ENCODE measurements around the gene CNOT8.
"Not testable (repeated sequence)": the region's sequence is repeated elsewhere in the genome, so short reads cannot be mapped to it uniquely, and the experiment has no call there.

The CNOT8 gene

DNA sequence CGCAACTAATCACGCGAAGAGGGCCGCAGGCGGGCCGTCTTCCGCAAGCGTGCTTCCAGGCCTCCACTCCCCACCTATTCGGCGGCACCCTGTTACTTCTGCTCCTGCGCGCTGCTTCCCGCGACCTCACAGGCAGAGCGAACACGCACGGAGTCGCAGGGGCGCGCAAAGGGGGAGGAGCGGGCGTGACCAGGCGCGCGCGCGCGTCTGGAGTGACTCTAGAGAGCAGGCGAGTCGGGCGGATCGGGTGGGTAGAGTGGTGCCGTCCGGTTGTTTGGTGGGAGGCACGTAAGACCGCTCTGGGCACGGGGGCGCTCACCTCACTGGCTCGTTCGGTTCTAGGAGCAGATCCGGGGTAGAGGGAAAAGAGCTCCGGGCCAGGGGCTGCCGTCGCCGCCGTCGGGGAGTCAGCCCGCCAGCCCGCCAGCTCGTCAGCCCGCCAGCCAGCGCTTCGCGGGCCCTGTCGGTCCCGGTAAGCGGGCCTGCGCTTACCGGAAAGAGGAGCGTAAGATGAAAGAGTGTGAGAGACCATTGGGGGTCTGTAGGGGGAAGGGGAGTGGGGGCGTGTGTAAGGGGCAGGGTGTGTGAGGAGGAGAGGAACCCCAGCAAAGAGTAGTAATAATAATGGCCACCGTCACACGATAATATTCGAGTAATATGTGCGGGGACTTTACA lies at the start of gene CNOT8:
Gene CNOT8 (plus strand): TSS at position 331 of the 675 bp plus-strand sequence. CDS start 4,652 bp downstream, outside the sequence.
- peak; percentile 97 for DNase-seq (ENCODE audit: low spot score)

- no peak for DNase-seq (ENCODE audit: low spot score)
These were observed 47.2 kb upstream of the CNOT8 start for GRCh38 chr5:154811239-154811638.

GRCh38 chr5:154811653-154812465 lies 46.6 kb upstream of the CNOT8 start:
- peak; percentile 57 for DNase-seq (ENCODE audit: low spot score)

- no peak for DNase-seq (ENCODE audit: low spot score)
These were observed 45.3 kb upstream of the CNOT8 start for GRCh38 chr5:154813158-154813557.

- DNase-seq (ENCODE audit: low spot score) = peak; percentile 36
These were observed 44.7 kb upstream of the CNOT8 start for GRCh38 chr5:154813736-154814135.

- DNase-seq (ENCODE audit: low spot score) = no peak
These were observed 43.4 kb upstream of the CNOT8 start for GRCh38 chr5:154815025-154815424.

DNA sequence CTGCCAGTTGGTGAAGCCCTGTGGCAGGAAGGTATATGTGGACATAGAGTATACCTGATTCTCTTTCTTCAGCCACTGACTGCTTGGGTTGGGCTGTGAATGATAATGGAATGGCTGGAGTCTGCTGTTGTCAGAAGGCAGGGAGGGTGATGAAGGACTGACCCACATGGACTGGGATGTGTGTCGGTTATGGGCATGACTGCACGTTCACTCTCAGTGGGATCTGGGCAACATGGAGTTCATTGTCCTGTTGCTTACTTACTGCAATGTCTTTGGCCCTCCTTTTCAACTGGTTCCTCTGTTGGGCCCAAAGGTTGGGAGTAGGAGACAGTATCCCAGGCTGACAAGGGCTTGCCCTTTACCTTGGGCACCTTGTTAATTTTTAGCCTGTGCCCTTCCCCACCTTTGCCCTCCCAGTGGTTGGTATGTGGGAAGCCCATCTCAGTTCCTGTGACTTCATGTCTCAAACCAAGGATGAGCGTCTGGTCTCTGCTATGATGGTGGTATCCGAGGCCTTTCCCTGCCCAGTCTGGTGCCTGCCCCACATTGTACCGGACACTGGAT lies 42.7 kb upstream of the CNOT8 start:
- DNase-seq (ENCODE audit: low spot score) = no peak

DNA sequence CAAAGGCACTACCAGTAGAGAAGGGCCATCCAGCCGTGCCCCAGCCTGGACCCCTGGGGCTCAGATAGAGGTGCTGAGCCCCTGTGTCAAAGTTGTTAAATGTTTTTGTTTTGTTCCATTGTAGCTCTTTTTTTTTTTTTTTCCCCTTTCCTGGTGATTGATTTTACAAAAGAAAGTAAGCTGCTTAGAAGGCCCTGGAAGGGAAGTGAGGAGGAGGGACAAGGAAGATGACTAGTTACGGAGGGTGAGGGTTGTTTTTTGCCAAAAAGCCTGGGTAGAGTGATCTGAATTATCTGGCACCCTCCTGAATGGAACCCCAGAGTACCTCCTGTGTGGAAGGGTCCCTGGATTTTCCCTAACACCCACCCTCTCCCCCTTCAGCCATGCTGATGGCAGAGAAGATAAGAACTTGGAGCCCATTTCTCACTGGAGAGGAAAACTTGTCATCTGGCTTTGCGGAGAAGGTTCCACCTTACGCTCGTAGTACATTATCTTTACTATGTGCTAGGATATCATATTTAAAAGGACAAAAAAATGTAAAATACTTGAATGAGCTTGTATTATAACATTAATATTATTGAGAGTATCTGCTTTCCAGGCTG lies 41.4 kb upstream of the CNOT8 start:
- no peak for DNase-seq (ENCODE audit: low spot score)

- no peak for DNase-seq (ENCODE audit: low spot score)
These were observed 40.6 kb upstream of the CNOT8 start for GRCh38 chr5:154817815-154818214.

GRCh38 chr5:154818471-154819116 lies 39.8 kb upstream of the CNOT8 start:
- no peak for DNase-seq (ENCODE audit: low spot score)

- DNase-seq (ENCODE audit: low spot score) = no peak
These were observed 38.9 kb upstream of the CNOT8 start for GRCh38 chr5:154819546-154819945.

DNA sequence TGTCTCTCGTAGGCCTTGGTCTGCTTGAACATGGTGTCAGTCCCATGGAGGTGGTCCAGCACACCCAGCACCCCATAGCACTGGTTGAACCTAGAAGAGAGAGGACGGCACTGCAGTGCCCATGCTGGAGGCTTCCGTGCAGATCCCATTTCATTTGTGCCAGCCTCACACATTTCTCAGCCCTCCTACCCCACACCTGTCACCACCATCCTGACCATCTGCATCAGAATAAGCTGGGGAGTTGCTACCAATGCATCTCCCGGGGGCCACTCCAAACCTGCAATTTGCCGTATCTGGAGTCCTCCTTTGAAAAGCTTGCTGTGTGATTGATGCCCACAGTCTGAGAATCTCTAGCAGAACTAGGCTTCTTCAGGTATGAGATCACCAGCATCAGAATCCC lies 38.0 kb upstream of the CNOT8 start:
- no peak for DNase-seq (ENCODE audit: low spot score)

- not testable (repeated sequence) for DNase-seq (ENCODE audit: low spot score)
These were observed 35.5 kb upstream of the CNOT8 start for GRCh38 chr5:154822896-154823295.

DNA sequence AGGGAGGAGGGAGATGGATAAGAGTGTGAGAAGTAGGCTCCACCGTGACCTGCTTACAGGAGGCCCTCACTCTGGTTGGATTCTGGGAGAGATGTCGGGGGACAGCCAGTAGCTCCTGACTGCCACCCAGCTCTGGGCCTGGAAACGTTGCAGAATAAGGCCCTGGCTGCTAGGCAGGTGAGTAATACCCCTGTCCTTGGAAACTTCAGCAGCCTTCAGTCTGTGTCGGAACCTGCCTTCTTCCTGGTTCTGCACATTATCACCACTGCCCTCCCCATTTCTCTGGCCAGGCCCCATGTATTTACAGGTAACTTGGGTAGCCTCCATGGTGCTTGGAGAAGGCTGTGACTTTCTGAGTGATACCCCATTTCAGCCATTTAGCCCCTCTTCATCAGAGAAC lies 34.8 kb upstream of the CNOT8 start:
- DNase-seq (ENCODE audit: low spot score) = no peak

DNA sequence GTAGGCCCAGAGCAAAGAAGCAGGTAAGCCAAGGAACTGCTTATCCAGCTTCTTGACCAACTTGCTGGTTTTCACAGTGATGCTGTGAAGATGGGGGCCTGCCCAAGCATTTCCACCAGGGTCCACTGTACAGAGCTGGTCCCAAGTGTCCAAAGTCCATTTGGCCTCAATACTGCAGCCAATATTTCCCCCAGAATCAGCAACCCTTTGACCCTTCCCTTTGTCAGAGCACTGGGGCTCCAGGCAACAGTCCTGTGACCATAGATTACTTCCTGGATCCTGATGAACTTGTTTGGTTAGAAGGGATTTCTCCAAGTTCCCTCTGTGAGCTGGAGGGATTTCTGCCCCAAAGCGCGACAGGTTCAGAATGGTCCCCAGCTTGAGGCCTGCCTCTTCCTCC lies 34.4 kb upstream of the CNOT8 start:
- DNase-seq (ENCODE audit: low spot score) = no peak

DNA sequence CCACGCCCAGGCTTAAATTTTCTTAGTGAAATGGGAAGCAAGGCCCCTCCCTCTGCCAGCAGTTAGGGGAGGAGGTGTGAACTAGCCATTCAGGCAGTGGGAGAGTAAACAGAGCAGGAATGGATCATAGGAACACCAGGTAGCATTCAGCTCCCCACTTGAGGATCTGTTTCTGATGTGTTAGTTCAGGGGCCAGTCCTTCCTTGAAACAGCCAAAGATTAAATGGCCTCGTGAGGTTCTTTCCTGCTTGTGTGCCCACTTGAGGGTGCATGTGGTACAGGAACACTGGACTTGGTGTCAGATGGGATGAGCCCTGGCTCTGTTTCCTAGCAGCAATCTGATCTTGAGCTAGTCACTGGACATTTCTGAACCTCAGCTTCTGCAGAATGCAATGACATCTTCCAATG lies 29.2 kb upstream of the CNOT8 start:
- DNase-seq (ENCODE audit: low spot score) = no peak

GRCh38 chr5:154829589-154830218 lies 28.7 kb upstream of the CNOT8 start:
- peak; percentile 53 for DNase-seq (ENCODE audit: low spot score)

DNA sequence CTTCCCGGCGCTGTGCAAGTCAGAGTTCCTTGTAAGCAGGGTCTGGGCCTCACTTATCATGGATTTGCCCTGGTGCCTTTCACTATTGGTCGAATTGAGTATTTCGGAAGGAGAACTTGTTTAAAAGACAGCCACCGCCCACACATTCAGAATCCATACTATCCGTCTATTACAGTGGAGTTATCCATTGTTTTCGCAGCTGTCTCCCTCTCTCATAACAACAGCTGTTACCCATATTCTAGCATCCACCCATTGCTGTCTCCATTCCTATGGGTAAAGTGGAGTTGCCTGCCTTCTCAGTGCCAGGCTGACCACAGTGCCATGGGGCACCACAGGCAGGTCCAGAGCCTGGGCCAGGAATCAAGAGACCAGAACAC lies 28.2 kb upstream of the CNOT8 start:
- no peak for DNase-seq (ENCODE audit: low spot score)

DNA sequence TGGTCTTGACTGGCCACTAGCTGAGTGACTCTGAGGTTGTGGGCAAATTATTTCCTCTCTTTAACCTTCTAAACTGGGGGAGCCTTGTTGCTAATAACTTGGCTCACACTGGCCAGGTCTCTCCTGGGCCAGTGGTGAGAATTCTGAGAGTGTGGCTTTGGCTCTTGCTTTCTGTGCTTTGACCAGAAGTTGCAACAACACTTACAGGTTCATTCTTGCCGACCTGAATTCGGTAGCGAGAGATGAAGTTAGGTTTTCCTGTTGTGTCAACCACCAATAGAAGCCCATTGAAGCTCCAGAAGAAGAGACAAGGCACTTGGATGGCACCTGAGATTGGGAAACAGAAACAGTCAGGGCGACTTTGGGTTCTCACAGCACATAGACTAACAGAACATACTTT lies 27.8 kb upstream of the CNOT8 start:
- DNase-seq (ENCODE audit: low spot score) = no peak

GRCh38 chr5:154831451-154831850 lies 27.0 kb upstream of the CNOT8 start:
- no peak for DNase-seq (ENCODE audit: low spot score)

- not testable (repeated sequence) for DNase-seq (ENCODE audit: low spot score)
These were observed 25.6 kb upstream of the CNOT8 start for GRCh38 chr5:154832804-154833203.

GRCh38 chr5:154834053-154834452 lies 24.4 kb upstream of the CNOT8 start:
- no peak for DNase-seq (ENCODE audit: low spot score)
